ENCODE data around the gene MAT1A. TPM values are rescaled to one million over a fixed set of nuclear protein-coding genes. Genes with fewer than 3 reads are reported as not detected.
"Not testable (repeated sequence)": the region's sequence is repeated elsewhere in the genome, so short reads cannot be mapped to it uniquely, and the experiment has no call there.

The MAT1A gene
- total and polyA plus RNA-seq, 9 donors, result 0.72 to 7.7 (median 1.5) TPM

DNA sequence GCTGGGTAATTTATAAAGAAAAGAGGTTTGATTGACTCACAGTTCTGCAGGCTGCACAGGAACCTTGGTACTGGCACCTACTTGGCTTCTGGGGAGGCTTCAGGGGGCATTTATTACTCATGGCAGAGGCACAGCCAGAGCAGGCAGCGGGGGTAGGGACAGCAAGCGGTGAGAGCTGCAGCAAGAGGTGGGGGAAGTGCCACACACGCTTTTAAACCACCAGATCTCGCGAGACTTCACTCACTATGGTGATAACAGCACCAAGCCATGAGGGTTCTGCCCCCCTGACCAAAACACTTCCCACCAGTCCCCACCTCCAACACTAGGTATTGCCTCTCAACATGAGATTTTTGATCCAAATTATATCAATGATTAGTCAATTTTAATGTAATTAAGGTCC lies 24.1 kb upstream of the MAT1A start:
- Histone ChIP-seq H3K27ac (no peak overlapping the region), H3K4me3 (no peak overlapping the region), H3K4me1 (ENCODE audit: insufficient read depth) (no peaks in the 10 kb centered on the region), H3K9me3 (no peaks in the 10 kb centered on the region), H3K36me3 (no peaks in the 10 kb centered on the region), H3K27me3 (no peaks in the 10 kb centered on the region)
- 72 to 86% (median 74%) methylated on average over 5 of the region's 5 CpGs for WGBS, 3 donors
- TF ChIP-seq EP300 (IDR thresholded peaks at IDR 0.05) (no peak), CTCF (IDR thresholded peaks at IDR 0.05) (no peak), POLR2A (IDR thresholded peaks at IDR 0.05) (no peak)
- DNase-seq, result no peak
- intact Hi-C loops (cut with DNase I), result no loop called here

DNA sequence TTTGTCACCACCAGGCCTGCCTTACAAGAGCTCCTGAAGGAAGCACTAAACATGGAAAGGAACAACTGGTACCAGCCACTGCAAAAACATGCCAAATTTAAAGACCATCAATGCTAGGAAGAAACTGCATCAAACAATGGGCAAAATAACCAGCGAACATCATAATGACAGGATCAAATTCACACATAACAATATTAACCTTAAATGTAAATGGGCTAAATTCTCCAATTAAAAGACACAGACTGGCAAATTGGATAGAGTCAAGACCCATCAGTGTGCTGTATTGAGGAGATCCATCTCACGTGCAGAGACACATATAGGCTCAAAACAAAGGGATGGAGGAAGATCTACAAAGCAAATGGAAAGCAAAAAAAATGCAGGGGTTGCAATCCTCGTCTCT lies 16.5 kb upstream of the MAT1A start:
- H3K27ac ChIP-seq; H3K27me3 ChIP-seq; H3K9me3 ChIP-seq; DNase-seq; H3K4me1 ChIP-seq (ENCODE audit: insufficient read depth); intact Hi-C loops (cut with DNase I); H3K4me3 ChIP-seq; H3K36me3 ChIP-seq: not testable (repeated sequence)
- 74 to 82% (median 79%) methylated on average over 3 of the region's 3 CpGs for WGBS, 3 donors

DNA sequence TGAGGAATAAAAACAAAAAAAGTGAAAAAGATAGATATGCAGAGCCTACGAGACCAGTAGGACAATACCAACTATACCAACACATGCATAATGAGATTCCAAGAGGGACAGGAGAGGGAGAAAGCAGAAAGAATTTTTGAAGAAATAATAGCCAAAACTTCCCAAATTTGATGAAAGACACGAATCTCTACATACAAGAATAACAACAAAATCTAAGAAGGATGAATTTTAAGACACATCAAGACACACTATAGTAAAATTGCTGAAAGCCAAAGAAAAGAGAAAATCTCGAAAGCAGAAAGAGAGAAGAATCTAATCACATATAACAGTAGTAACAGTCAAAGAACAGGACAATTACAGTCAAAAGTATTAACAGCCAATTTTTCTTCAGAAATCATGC lies 7.5 kb upstream of the MAT1A start:
- no peak for DNase-seq
- H3K4me3 ChIP-seq, result no peak overlapping the region
- no peaks in the 10 kb centered on the region for H3K27me3 ChIP-seq
- H3K9me3 ChIP-seq, result no peaks in the 10 kb centered on the region
- H3K36me3 ChIP-seq, result no peaks in the 10 kb centered on the region
- WGBS, 3 donors, result 82 to 88% (median 87%) methylated on average over 3 of the region's 3 CpGs
- TF ChIP-seq CTCF (IDR thresholded peaks at IDR 0.05) (no peak), POLR2A (IDR thresholded peaks at IDR 0.05) (no peak), EP300 (IDR thresholded peaks at IDR 0.05) (no peak)
- H3K27ac ChIP-seq, result no peak overlapping the region
- intact Hi-C loops (cut with DNase I), result no loop called here
- H3K4me1 ChIP-seq (ENCODE audit: insufficient read depth), result no peaks in the 10 kb centered on the region

- no peaks in the 10 kb centered on the region for H3K9me3 ChIP-seq
- WGBS, 3 donors, result 71 to 74% (median 73%) methylated on average over 6 of the region's 6 CpGs
- no peak for DNase-seq
- no peak overlapping the region for H3K4me3 ChIP-seq
- no peaks in the 10 kb centered on the region for H3K36me3 ChIP-seq
- intact Hi-C loops (cut with DNase I), result no loop called here
- H3K27ac ChIP-seq, result no peak overlapping the region
- no peaks in the 10 kb centered on the region for H3K27me3 ChIP-seq
- no peaks in the 10 kb centered on the region for H3K4me1 ChIP-seq (ENCODE audit: insufficient read depth)
- TF ChIP-seq POLR2A (IDR thresholded peaks at IDR 0.05), result no peak
- no peak for TF ChIP-seq EP300 (IDR thresholded peaks at IDR 0.05)
- no peak for TF ChIP-seq CTCF (IDR thresholded peaks at IDR 0.05)
Measured at GRCh38 chr10:80292607-80293239, 3.3 kb upstream of the MAT1A start.

DNA sequence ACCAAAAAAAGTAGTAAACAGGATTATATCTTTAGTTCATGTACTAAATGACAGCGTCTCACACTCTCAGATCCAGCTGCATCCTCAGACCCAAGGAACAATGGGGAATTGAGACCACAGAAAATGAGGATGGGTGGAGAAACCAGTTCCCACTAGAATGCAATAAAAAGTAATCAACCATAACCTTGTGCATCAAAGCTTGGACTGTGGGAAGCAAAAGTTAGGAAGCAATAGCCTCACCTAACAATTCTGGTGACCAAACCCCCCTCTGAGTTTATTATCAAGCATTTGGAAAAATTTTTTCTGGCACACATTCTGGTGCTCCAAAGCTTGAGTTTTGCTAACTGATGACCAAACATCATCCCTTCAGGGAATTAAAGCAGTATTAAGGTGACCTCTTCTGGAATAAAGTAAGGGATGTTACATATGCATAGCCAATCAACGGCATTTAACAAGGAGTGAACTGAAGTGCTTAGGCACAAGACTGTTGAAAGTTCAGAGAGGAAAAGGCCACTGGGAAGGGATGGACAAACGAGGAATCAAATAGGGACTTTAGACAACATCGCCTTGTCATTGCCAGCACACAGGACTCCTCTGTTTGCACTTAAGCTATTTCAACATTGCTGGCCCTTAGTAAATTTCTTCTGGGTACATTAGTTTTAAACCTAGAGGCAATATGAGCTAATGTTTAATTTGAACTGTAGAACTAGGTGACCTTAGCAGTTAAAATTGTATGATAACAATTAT lies 1.2 kb upstream of the MAT1A start:
- no peak overlapping the region for H3K4me3 ChIP-seq
- TF ChIP-seq POLR2A (IDR thresholded peaks at IDR 0.05), result no peak
- TF ChIP-seq EP300 (IDR thresholded peaks at IDR 0.05), result no peak
- no peak for TF ChIP-seq CTCF (IDR thresholded peaks at IDR 0.05)
- DNase-seq, result no peak
- H3K4me1 ChIP-seq (ENCODE audit: insufficient read depth), result no peaks in the 10 kb centered on the region
- intact Hi-C loops (cut with DNase I), result no loop called here
- H3K9me3 ChIP-seq, result no peaks in the 10 kb centered on the region
- no peaks in the 10 kb centered on the region for H3K36me3 ChIP-seq
- H3K27ac ChIP-seq, result no peak overlapping the region
- H3K27me3 ChIP-seq, result no peaks in the 10 kb centered on the region
- WGBS, 3 donors, result 66 to 70% (median 69%) methylated on average over 4 of the region's 4 CpGs
